Measurements from ENCODE around the gene CASD1. TPM values are rescaled to one million over a fixed set of nuclear protein-coding genes. Genes with fewer than 3 reads are reported as not detected.

Gene CASD1
- total and polyA plus RNA-seq, 10 donors: 11.3 to 39.0 (median 28.5) TPM

- no peak overlapping the region for H3K27ac ChIP-seq
- TF ChIP-seq CTCF (IDR thresholded peaks at IDR 0.05 in 8 of 11, conservative IDR thresholded peaks at IDR 0.05 in 3 of 11) (no peak), POLR2AphosphoS5 (IDR thresholded peaks at IDR 0.05) (no peak), POLR2A (IDR thresholded peaks at IDR 0.05) (no peak)
- no peaks in the 10 kb centered on the region for H3K36me3 ChIP-seq
- no peaks in the 10 kb centered on the region for H3K4me1 ChIP-seq
- peaks cover 0 to 12% (median 8%) of the 10 kb centered on the region in 8 donors for H3K9me3 ChIP-seq
- intact Hi-C loops (cut with DNase I; ENCODE audit: low total_unique reads): no loop called here
- no peak overlapping the region for H3K4me3 ChIP-seq
- no peaks in the 10 kb centered on the region for H3K27me3 ChIP-seq (replicated peaks in 1 of 7)
- DNase-seq: no peak
- WGBS, 5 donors: 83 to 94% (median 92%) methylated on average over 5 of the region's 5 CpGs
Observed at GRCh38 chr7:94476251-94476840, 33.3 kb upstream of the CASD1 start.

GRCh38 chr7:94477878-94478277 is 31.7 kb upstream of the CASD1 start:
- TF ChIP-seq POLR2AphosphoS5 (IDR thresholded peaks at IDR 0.05): no peak
- no peak for TF ChIP-seq POLR2A (IDR thresholded peaks at IDR 0.05)
- TF ChIP-seq CTCF (IDR thresholded peaks at IDR 0.05 in 8 of 11, conservative IDR thresholded peaks at IDR 0.05 in 3 of 11): no peak
- Histone ChIP-seq H3K4me3 (no peak overlapping the region), H3K4me1 (no peaks in the 10 kb centered on the region), H3K27me3 (replicated peaks in 1 of 7) (no peaks in the 10 kb centered on the region), H3K9me3 (no peaks in the 10 kb centered on the region), H3K36me3 (no peaks in the 10 kb centered on the region), H3K27ac (no peak overlapping the region)
- intact Hi-C loops (cut with DNase I; ENCODE audit: low total_unique reads): no loop called here
- 72 to 87% (median 84%) methylated on average over 1 of the region's 1 CpG for WGBS, 5 donors
- DNase-seq: no peak

GRCh38 chr7:94478648-94479214 is 30.9 kb upstream of the CASD1 start:
- no peak for DNase-seq
- Histone ChIP-seq H3K27me3 (replicated peaks in 1 of 7) (no peaks in the 10 kb centered on the region), H3K4me1 (no peaks in the 10 kb centered on the region), H3K27ac (no peak overlapping the region), H3K4me3 (no peak overlapping the region), H3K36me3 (no peaks in the 10 kb centered on the region), H3K9me3 (no peaks in the 10 kb centered on the region)
- 67 to 96% (median 79%) methylated on average over 3 of the region's 3 CpGs for WGBS, 5 donors
- TF ChIP-seq POLR2A (IDR thresholded peaks at IDR 0.05): no peak
- TF ChIP-seq CTCF (IDR thresholded peaks at IDR 0.05 in 8 of 11, conservative IDR thresholded peaks at IDR 0.05 in 3 of 11): no peak
- TF ChIP-seq POLR2AphosphoS5 (IDR thresholded peaks at IDR 0.05): no peak
- intact Hi-C loops (cut with DNase I; ENCODE audit: low total_unique reads): no loop called here

DNA sequence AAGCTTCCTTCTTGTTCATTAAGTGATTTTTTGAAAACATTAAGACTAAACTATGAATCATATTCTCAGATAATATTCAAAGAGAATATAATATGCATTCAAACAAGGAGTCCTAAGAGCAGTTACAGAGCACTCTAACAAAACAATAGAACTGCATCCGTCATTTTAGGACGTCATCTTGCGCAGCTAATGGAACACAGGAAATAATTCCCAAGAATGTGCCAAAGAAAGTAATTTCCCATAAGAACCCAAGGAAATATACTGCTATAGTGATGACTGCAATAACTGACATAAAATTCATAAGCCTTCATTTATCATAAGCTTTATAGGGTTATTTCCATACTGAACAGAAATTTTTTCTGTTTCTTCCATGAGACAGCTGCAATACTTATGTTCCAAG is 28.3 kb upstream of the CASD1 start:
- H3K9me3 ChIP-seq: no peaks in the 10 kb centered on the region
- intact Hi-C loops (cut with DNase I; ENCODE audit: low total_unique reads): no loop called here
- no peaks in the 10 kb centered on the region for H3K27me3 ChIP-seq (replicated peaks in 1 of 7)
- no peak overlapping the region for H3K4me3 ChIP-seq
- no peak for DNase-seq
- TF ChIP-seq POLR2A (IDR thresholded peaks at IDR 0.05) (no peak), POLR2AphosphoS5 (IDR thresholded peaks at IDR 0.05) (no peak), CTCF (IDR thresholded peaks at IDR 0.05 in 8 of 11, conservative IDR thresholded peaks at IDR 0.05 in 3 of 11) (no peak)
- 66 to 80% (median 77%) methylated on average over 3 of the region's 3 CpGs for WGBS, 5 donors
- no peaks in the 10 kb centered on the region for H3K4me1 ChIP-seq
- H3K36me3 ChIP-seq: no peaks in the 10 kb centered on the region
- no peak overlapping the region for H3K27ac ChIP-seq
